Astrocyte of the spinal cord (primary cell): Measurements from ENCODE around the gene SPATA31A3.
A peak's percentile ranks its signal among the peaks of the same experiment; 100 is the strongest.
"Not testable (repeated sequence)": the region's sequence is repeated elsewhere in the genome, so short reads cannot be mapped to it uniquely, and the experiment has no call there.

ENCODE experiments used
- DNase-seq: peaks from one replicate; pipeline ENCODE4 v3.0.0; 2011; ENCODE audit warnings: low read depth, low spot score
- H3K4me3 ChIP-seq: 2 replicates; pipeline ENCODE4 v1.5.1; 2011; ENCODE audit warnings: low read depth, mild to moderate bottlenecking, low read length, moderate library complexity
- in situ Hi-C: cut with HindIII; loops from 2 replicates; pipeline ENCODE4 v1.10.0; 2017; ENCODE audit warnings: low sequenced_read_pairs

Gene SPATA31A3

GRCh38 chr9:66992450-66992849, at the start of gene SPATA31A3:
TSS of gene SPATA31A3 (minus strand) at chr9:66992550. CDS start at chr9:66992521, 29 bp downstream.
- DNase-seq, H3K4me3 ChIP-seq, in situ Hi-C loops: not testable (repeated sequence)

GRCh38 chr9:66952576-66952975, 39.8 kb downstream of the SPATA31A3 start:
- H3K4me3 ChIP-seq, in situ Hi-C loops: not testable (repeated sequence)
- DNase-seq: peak; percentile 23

GRCh38 chr9:66942400-66943155, 49.8 kb downstream of the SPATA31A3 start:
- H3K4me3 ChIP-seq, in situ Hi-C loops: not testable (repeated sequence)
- peak; percentile 31 for DNase-seq

GRCh38 chr9:66939878-66940830, 52.2 kb downstream of the SPATA31A3 start:
- H3K4me3 ChIP-seq, DNase-seq, in situ Hi-C loops: not testable (repeated sequence)

- DNase-seq, in situ Hi-C loops, H3K4me3 ChIP-seq: not testable (repeated sequence)
These were observed 54.0 kb downstream of the SPATA31A3 start for GRCh38 chr9:66938322-66938721.

GRCh38 chr9:66937662-66938061, 54.7 kb downstream of the SPATA31A3 start:
- in situ Hi-C loops, DNase-seq, H3K4me3 ChIP-seq: not testable (repeated sequence)
